Islet precursor cell (in vitro differentiated cells): Measurements from ENCODE around the gene PDK1.
A peak's percentile ranks its signal among the peaks of the same experiment; 100 is the strongest.

Experiments used
- DNase-seq: peaks from one replicate; pipeline ENCODE4 v3.0.0-alpha.2; 2018

Gene PDK1

GRCh38 chr2:172600557-172601008, 44.7 kb downstream of the PDK1 start:
- DNase-seq: peak; percentile 60

- DNase-seq: no peak
Measured at GRCh38 chr2:172606285-172606684, 50.4 kb downstream of the PDK1 start.

- DNase-seq: no peak
Measured at GRCh38 chr2:172607379-172607928, 51.6 kb downstream of the PDK1 start.

- no peak for DNase-seq
Measured at GRCh38 chr2:172609488-172609887, 53.6 kb downstream of the PDK1 start.

- DNase-seq: no peak
Measured at GRCh38 chr2:172612051-172612450, 56.2 kb downstream of the PDK1 start.

GRCh38 chr2:172613040-172613439, 57.1 kb downstream of the PDK1 start:
- DNase-seq: peak; percentile 71

GRCh38 chr2:172613615-172614231, 57.8 kb downstream of the PDK1 start:
- DNase-seq: no peak

GRCh38 chr2:172614932-172615331, 59.0 kb downstream of the PDK1 start:
- DNase-seq: no peak

GRCh38 chr2:172615727-172616261, 59.9 kb downstream of the PDK1 start:
- no peak for DNase-seq

GRCh38 chr2:172617115-172617514, 61.2 kb downstream of the PDK1 start:
- DNase-seq: no peak

- no peak for DNase-seq
Measured at GRCh38 chr2:172623249-172623965, 67.5 kb downstream of the PDK1 start.

- no peak for DNase-seq
Measured at GRCh38 chr2:172624996-172625395, 69.1 kb downstream of the PDK1 start.

GRCh38 chr2:172627181-172627580, 71.3 kb downstream of the PDK1 start:
- no peak for DNase-seq

GRCh38 chr2:172628085-172628484, 72.2 kb downstream of the PDK1 start:
- DNase-seq: no peak

- no peak for DNase-seq
Measured at GRCh38 chr2:172629586-172629985, 73.7 kb downstream of the PDK1 start.

GRCh38 chr2:172630181-172630580, 74.3 kb downstream of the PDK1 start:
- no peak for DNase-seq

GRCh38 chr2:172634477-172634876, 78.6 kb downstream of the PDK1 start:
- DNase-seq: no peak

GRCh38 chr2:172635548-172635947, 79.7 kb downstream of the PDK1 start:
- no peak for DNase-seq

GRCh38 chr2:172639256-172639655, 83.4 kb downstream of the PDK1 start:
- DNase-seq: no peak

GRCh38 chr2:172639823-172640222, 83.9 kb downstream of the PDK1 start:
- no peak for DNase-seq

- no peak for DNase-seq
Measured at GRCh38 chr2:172640389-172640788, 84.5 kb downstream of the PDK1 start.

- no peak for DNase-seq
Measured at GRCh38 chr2:172642301-172643020, 86.6 kb downstream of the PDK1 start.

- no peak for DNase-seq
Measured at GRCh38 chr2:172643142-172643541, 87.3 kb downstream of the PDK1 start.
